Endothelial cell of umbilical vein (primary cell): Measurements from ENCODE around the gene STPG4. TPM values are rescaled to one million over a fixed set of nuclear protein-coding genes. Genes with fewer than 3 reads are reported as not detected.

Experiments used
- BruUV-seq: library from RNA; stranded (reverse); fragments of 400-500 nt; replicated peaks from 2 replicates; lab custom pipeline; 2021; lab: Mats Ljungman, UMichigan
- CTCF ChIA-PET: fragments of 300-600, 350-600 bp; sonication (Branson Sonifier 250); formaldehyde crosslinking; loops from one replicate; lab custom pipeline; 2021; ENCODE audit warnings: antibody characterized with exemption, inconsistent platforms; lab: Charles Lee
- POLR2A ChIA-PET: fragments of 300-600, 350-600 bp; sonication (Branson Sonifier 250); formaldehyde crosslinking; loops from one replicate; lab custom pipeline; 2021; ENCODE audit warnings: antibody characterized with exemption, inconsistent platforms; lab: Charles Lee
- DNase-seq: peaks from one replicate; pipeline ENCODE4 v3.0.0-alpha.2; 2011; ENCODE audit warnings: low read depth, low spot score
- FAIRE-seq: peaks from 2 replicates; lab custom pipeline; 2011; peaks lifted over from hg19 to GRCh38; lab: Jason Lieb, UNC
- H2AFZ ChIP-seq: 2 replicates; pipeline ENCODE4 v1.6.0; 2012; ENCODE audit warnings: low read depth, low read length, control low read depth, inconsistent platforms
- H3K27ac ChIP-seq: 2 replicates; pipeline ENCODE4 v1.5.1; 2011; ENCODE audit warnings: low read depth, mild to moderate bottlenecking, control low read depth, low read length, moderate library complexity; ENCODE audit not compliant: insufficient read depth
- H3K27me3 ChIP-seq, 2 experiments: 2 replicates each; pipeline versions ENCODE4 v1.6.0 to v1.6.1; 2011; ENCODE audit warnings: low read length in 2 of 2, mixed read lengths in 1 of 2; ENCODE audit not compliant: control insufficient read depth in 2 of 2, insufficient read depth in 2 of 2
- H3K36me3 ChIP-seq, 2 experiments: 2 replicates in 1 of 2; 3 replicates in 1 of 2; pipeline ENCODE4 v1.5.1; 2011; ENCODE audit warnings: low read length in 2 of 2, mild to moderate bottlenecking in 1 of 2, moderate library complexity in 1 of 2; ENCODE audit not compliant: control insufficient read depth in 2 of 2, insufficient read depth in 2 of 2; ENCODE audit errors: extremely low read depth in 1 of 2
- H3K4me1 ChIP-seq: 3 replicates; pipeline ENCODE4 v1.5.1; 2011; ENCODE audit warnings: mild to moderate bottlenecking, low read length; ENCODE audit not compliant: control insufficient read depth, insufficient read depth; ENCODE audit errors: extremely low read depth
- H3K4me2 ChIP-seq: 2 replicates; pipeline ENCODE4 v1.6.1; 2011; ENCODE audit warnings: low read length, control low read depth, mixed read lengths; ENCODE audit not compliant: insufficient read depth
- H3K4me3 ChIP-seq, 3 experiments: fragments of 200-600 bp in 1 of 3; sonication (generic), shearing (Covaris generic) in 1 of 3; replicated peaks in 1 of 3; 2 replicates each; pipeline ENCODE4 v1.5.1; 2011 to 2016; ENCODE audit warnings: control low read depth in 3 of 3, low read length in 3 of 3, mild to moderate bottlenecking in 2 of 3, inconsistent platforms in 1 of 3, low read depth in 1 of 3, moderate library complexity in 1 of 3; ENCODE audit not compliant: insufficient read depth in 1 of 3
- H3K79me2 ChIP-seq: 2 replicates; pipeline ENCODE4 v1.6.0; 2012; ENCODE audit warnings: low read length, inconsistent platforms; ENCODE audit not compliant: control insufficient read depth, insufficient read depth
- H3K9ac ChIP-seq: replicated peaks from 2 replicates; pipeline ENCODE3; 2011; ENCODE audit warnings: low read length, control low read depth; ENCODE audit not compliant: insufficient read depth; ENCODE audit errors: extremely low read depth
- H3K9me1 ChIP-seq: replicated peaks from 3 replicates; pipeline ENCODE4 v1.6.0; 2011; ENCODE audit warnings: mild to moderate bottlenecking, low read length; ENCODE audit not compliant: control insufficient read depth, insufficient read depth; ENCODE audit errors: extremely low read depth
- H3K9me3 ChIP-seq: replicated peaks from 2 replicates; pipeline ENCODE4 v1.5.1; 2012; ENCODE audit warnings: low read length, inconsistent platforms; ENCODE audit not compliant: control insufficient read depth, insufficient read depth
- H4K20me1 ChIP-seq: replicated peaks from 2 replicates; pipeline ENCODE3; 2011; ENCODE audit warnings: mild to moderate bottlenecking, low read length; ENCODE audit not compliant: control insufficient read depth, insufficient read depth; ENCODE audit errors: extremely low read depth
- EZH2 ChIP-seq: IDR thresholded peaks from 2 replicates; pipeline ENCODE4 v1.6.1; 2012; ENCODE audit warnings: borderline replicate concordance, low read depth, mild to moderate bottlenecking, moderate library complexity, low read length, inconsistent platforms; ENCODE audit not compliant: severe bottlenecking
- FOS ChIP-seq: IDR thresholded peaks from 2 replicates; pipeline ENCODE4 v1.6.1; 2011; ENCODE audit warnings: mild to moderate bottlenecking, low read length, moderate library complexity, borderline replicate concordance; ENCODE audit not compliant: insufficient read depth
- GATA2 ChIP-seq: IDR thresholded peaks from 2 replicates; pipeline ENCODE4 v1.7.0; 2011; ENCODE audit warnings: low read depth, mild to moderate bottlenecking, moderate library complexity, mixed read lengths, low read length; ENCODE audit not compliant: insufficient read length, insufficient read depth
- JUN ChIP-seq: IDR thresholded peaks from 2 replicates; pipeline ENCODE4 v1.6.1; 2011; ENCODE audit warnings: borderline replicate concordance, low read depth; ENCODE audit not compliant: insufficient read length, insufficient read depth
- MYC ChIP-seq: IDR thresholded peaks from one replicate; pipeline ENCODE4 v1.6.1; 2011; ENCODE audit warnings: mild to moderate bottlenecking, low read depth, low read length
- POLR2A ChIP-seq: IDR thresholded peaks from 2 replicates; pipeline ENCODE4 v1.6.1; 2012; ENCODE audit warnings: low read depth, mild to moderate bottlenecking, control low read depth, low read length
- POLR2AphosphoS5 ChIP-seq: IDR thresholded peaks from 2 replicates; pipeline ENCODE4 v1.6.1; 2012; ENCODE audit warnings: low read depth, mild to moderate bottlenecking, control low read depth, low read length, moderate library complexity; ENCODE audit not compliant: insufficient read depth
- dilution Hi-C: fragments of 300-500 bp; cut with MboI; formaldehyde crosslinking; loops from one replicate; pipeline ENCODE4 v1.15.0; 2019; ENCODE audit warnings: low sequenced_read_pairs; ENCODE audit not compliant: extremely low pct_ligation_motif_present
- intact Hi-C: fragments of 100-400 bp; cut with micrococcal nuclease; formaldehyde crosslinking; loops from one replicate; pipeline ENCODE4 v1.10.0; 2022
- polyA plus RNA-seq, 4 experiments: library from polyadenylated mRNA; depleted of rRNA in 3 of 4; stranded (reverse) in 3 of 4; unstranded in 1 of 4; fragments of >200 nt; gene quantifications; 2 replicates each; pipeline versions ENCODE4 v1.2.1 to v1.2.3, GENCODE V29; 2011 to 2012; ENCODE audit warnings: missing spikeins in 1 of 4
- total RNA-seq: library from RNA; stranded (reverse); gene quantifications from 2 replicates; pipeline ENCODE4 v1.2.3, GENCODE V29; 2021
- TF ChIP-seq, protein P1 (sequence below): IDR thresholded peaks from 2 replicates; pipeline ENCODE4 v1.6.1; 2011; ENCODE audit not compliant: insufficient read depth, insufficient read length
- TF ChIP-seq, protein P2 (sequence below), 2 donors: IDR thresholded peaks; 1 replicate in 1 of 2; 2 replicates in 1 of 2; pipeline ENCODE4 v1.5.1; 2011; ENCODE audit warnings: low read length in 2 of 2, mild to moderate bottlenecking in 2 of 2, moderate library complexity in 2 of 2, control low read depth in 1 of 2, inconsistent platforms in 1 of 2, low read depth in 1 of 2; ENCODE audit not compliant: insufficient read depth in 1 of 2; ENCODE audit errors: extremely low read depth in 1 of 2

STPG4 gene
- total and polyA plus RNA-seq, 2 donors (not counting 3 experiments of a cell fraction or from before 2014, with no cell fraction given): 0.53 TPM; not detected in 1

DNA sequence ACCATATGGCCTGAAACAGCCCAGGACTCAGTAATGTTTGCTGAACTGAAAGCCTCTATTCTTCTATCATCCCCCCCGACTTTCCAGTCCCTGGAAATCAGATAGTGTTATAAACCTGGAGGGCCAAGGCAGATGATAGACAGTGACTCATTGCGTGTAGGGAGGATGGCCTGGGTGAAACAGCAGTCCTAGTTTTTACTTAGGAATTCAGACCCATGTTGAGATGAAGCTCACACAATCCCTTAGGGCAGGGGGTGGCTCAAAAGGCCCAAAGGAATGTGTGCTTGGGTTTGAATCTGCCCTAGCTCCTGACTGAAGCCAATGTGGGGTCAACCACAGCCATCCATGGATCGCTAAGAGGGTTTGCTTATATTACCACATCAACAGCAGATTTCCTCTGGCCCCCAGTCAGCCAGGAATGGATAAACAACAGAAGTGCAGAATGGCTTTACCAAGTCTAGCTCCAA is 43.9 kb upstream of the STPG4 start:
- ChIA-PET POLR2A (interaction anchor here (0.5 kb wide), 1 partner anchor 130 kb away, joined by 4 read pairs; no protein-coding TSS in a partner anchor), CTCF (no interaction called here)
- Histone ChIP-seq H4K20me1 (no peaks in the 10 kb centered on the region), H3K27ac (no peak overlapping the region), H3K27me3 (no peaks in the 10 kb centered on the region), H3K9me3 (no peaks in the 10 kb centered on the region), H3K4me3 (no peak overlapping the region), H3K9me1 (no peaks in the 10 kb centered on the region), H3K9ac (no peak overlapping the region), H3K36me3 (no peaks in the 10 kb centered on the region), H3K4me2 (no peak overlapping the region), H2AFZ (no peak overlapping the region), H3K79me2 (no peaks in the 10 kb centered on the region), H3K4me1 (peaks cover 8% of the 10 kb centered on the region)
- no TSS peak for BruUV-seq
- DNase-seq (no peak), FAIRE-seq (no peak)
- no peak for TF ChIP-seq POLR2AphosphoS5
- TF ChIP-seq, protein P1, sequence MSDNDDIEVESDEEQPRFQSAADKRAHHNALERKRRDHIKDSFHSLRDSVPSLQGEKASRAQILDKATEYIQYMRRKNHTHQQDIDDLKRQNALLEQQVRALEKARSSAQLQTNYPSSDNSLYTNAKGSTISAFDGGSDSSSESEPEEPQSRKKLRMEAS: no peak
- TF ChIP-seq JUN: no peak
- no peak for TF ChIP-seq POLR2A
- TF ChIP-seq, protein P2, sequence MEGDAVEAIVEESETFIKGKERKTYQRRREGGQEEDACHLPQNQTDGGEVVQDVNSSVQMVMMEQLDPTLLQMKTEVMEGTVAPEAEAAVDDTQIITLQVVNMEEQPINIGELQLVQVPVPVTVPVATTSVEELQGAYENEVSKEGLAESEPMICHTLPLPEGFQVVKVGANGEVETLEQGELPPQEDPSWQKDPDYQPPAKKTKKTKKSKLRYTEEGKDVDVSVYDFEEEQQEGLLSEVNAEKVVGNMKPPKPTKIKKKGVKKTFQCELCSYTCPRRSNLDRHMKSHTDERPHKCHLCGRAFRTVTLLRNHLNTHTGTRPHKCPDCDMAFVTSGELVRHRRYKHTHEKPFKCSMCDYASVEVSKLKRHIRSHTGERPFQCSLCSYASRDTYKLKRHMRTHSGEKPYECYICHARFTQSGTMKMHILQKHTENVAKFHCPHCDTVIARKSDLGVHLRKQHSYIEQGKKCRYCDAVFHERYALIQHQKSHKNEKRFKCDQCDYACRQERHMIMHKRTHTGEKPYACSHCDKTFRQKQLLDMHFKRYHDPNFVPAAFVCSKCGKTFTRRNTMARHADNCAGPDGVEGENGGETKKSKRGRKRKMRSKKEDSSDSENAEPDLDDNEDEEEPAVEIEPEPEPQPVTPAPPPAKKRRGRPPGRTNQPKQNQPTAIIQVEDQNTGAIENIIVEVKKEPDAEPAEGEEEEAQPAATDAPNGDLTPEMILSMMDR (IDR thresholded peaks at IDR 0.05; ENCODE audit: extremely low read depth in 1 of 2, insufficient read depth in 1 of 2, low read depth in 1 of 2, low read length in 2 of 2): no peak
- no peak for TF ChIP-seq MYC
- TF ChIP-seq FOS: no peak
- TF ChIP-seq EZH2: no peak
- TF ChIP-seq GATA2: no peak
- dilution Hi-C loops: no loop called here
- intact Hi-C loops: no loop called here
